ENCODE measurements around the gene SETDB1. TPM values are rescaled to one million over a fixed set of nuclear protein-coding genes. Genes with fewer than 3 reads are reported as not detected.
"Not testable (repeated sequence)": the region's sequence is repeated elsewhere in the genome, so short reads cannot be mapped to it uniquely, and the experiment has no call there.

SETDB1 gene
- total RNA-seq, 1 donor from 2014 or later, result 16.2 TPM

- ATAC-seq (no peak), DNase-seq (ENCODE audit: missing footprints) (no peak)
- intact Hi-C loops (cut with DNase I), result loop anchor here (5.0 to 10.0 kb wide), 3 partner anchors 47 to 90 kb away; partner anchors contain the start of genes ARNT and CERS2
Observed at GRCh38 chr1:150925080-150925479, 1.1 kb upstream of the SETDB1 start.

- intact Hi-C loops (cut with DNase I), result loop anchor here (5.0 to 10.0 kb wide), 3 partner anchors 45 to 93 kb away; partner anchors contain the start of genes ARNT and CERS2
- DNase-seq (ENCODE audit: missing footprints) (no peak), ATAC-seq (no peak)
Observed at GRCh38 chr1:150927624-150928023, 1.5 kb downstream of the SETDB1 start.

DNA sequence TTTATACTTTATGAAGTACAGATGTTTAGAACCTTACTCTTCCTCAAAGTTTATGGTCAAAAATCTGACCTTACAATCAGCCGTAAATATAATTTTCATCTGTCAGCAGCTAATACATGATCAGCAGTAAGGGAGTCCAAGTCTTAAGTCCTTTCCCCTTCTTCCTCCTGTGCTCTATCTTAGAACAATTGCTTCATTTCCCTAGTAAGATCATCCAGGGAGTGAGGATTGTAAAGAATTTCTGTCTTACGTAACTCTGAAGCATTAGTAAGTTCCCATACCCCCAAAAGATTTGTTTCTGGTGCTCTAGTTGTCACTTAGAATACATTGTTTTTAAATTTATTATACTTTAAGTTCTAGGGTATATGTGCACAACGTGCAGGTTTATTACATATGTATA, 2.1 kb downstream of the SETDB1 start:
- DNase-seq (ENCODE audit: missing footprints), result no peak
- intact Hi-C loops (cut with DNase I), result loop anchor here (5.0 to 10.0 kb wide), 3 partner anchors 44 to 93 kb away; partner anchors contain the start of genes ARNT and CERS2
- no peak for ATAC-seq

GRCh38 chr1:150928775-150929174, 2.6 kb downstream of the SETDB1 start:
- intact Hi-C loops (cut with DNase I), result loop anchor here (5.0 to 10.0 kb wide), 3 partner anchors 44 to 94 kb away; partner anchors contain the start of genes ARNT and CERS2
- ATAC-seq; DNase-seq (ENCODE audit: missing footprints): not testable (repeated sequence)

GRCh38 chr1:150931773-150932172, 5.6 kb downstream of the SETDB1 start:
- ATAC-seq (no peak), DNase-seq (ENCODE audit: missing footprints) (no peak)
- intact Hi-C loops (cut with DNase I), result no loop called here

- DNase-seq (ENCODE audit: missing footprints), result no peak
- ATAC-seq, result no peak
- intact Hi-C loops (cut with DNase I), result no loop called here
Observed at GRCh38 chr1:150944856-150945255, 18.7 kb downstream of the SETDB1 start.

- intact Hi-C loops (cut with DNase I), result no loop called here
- ATAC-seq (no peak), DNase-seq (ENCODE audit: missing footprints) (no peak)
Observed at GRCh38 chr1:150954708-150955107, 28.5 kb downstream of the SETDB1 start.

DNA sequence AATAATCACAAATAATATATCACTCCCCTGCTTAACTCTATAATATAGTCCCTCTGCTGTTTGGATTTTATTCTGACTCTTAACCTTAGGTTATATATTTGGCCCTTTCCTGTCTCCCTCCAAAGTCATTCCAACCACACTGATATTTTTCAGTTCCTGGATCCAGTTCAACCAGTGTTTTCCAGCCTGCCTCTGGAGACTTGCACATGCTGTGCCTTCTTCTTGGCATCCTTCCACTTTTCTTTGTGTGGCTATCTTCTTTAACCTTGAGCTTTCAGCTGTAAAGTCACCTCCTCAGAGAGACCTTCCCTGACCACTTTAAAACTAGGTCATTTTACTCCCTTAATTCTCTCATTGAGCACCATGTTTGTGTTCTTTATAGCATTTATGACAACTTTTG, 29.1 kb downstream of the SETDB1 start:
- no peak for DNase-seq (ENCODE audit: missing footprints)
- intact Hi-C loops (cut with DNase I), result no loop called here
- ATAC-seq, result no peak

GRCh38 chr1:150957666-150958065, 31.5 kb downstream of the SETDB1 start:
- no peak for ATAC-seq
- no peak for DNase-seq (ENCODE audit: missing footprints)
- intact Hi-C loops (cut with DNase I), result no loop called here

DNA sequence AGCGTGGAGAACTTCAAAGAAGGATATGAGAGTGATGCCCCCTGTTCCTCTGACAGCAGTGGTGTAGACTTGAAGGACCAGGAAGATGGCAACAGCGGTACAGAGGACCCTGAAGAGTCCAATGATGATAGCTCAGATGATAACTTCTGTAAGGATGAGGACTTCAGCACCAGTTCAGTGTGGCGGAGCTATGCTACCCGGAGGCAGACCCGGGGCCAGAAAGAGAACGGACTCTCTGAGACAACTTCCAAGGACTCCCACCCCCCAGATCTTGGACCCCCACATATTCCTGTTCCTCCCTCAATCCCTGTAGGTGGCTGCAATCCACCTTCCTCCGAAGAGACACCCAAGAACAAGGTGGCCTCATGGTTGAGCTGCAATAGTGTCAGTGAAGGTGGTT, 34.5 kb downstream of the SETDB1 start:
- no peak for DNase-seq (ENCODE audit: missing footprints)
- intact Hi-C loops (cut with DNase I), result no loop called here
- ATAC-seq, result no peak

DNA sequence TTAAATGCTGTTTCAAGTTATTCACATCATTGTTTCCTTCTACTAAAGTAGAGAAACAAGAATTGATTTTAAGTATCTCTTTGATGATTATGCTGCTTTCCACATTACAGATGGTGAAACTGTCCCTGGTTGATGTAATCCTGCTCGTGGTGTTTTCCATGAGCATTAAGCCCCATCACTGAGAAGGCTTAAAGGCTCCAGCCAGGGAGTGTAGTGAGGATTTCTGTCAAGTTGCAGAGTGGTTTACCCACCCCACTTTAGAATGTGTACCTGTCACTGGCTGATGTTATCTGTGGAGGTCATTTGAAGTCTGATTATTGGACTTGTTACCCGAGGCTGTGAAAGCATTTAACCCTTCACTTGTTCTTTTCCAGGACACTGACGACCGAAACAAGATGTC, 35.6 kb downstream of the SETDB1 start:
- intact Hi-C loops (cut with DNase I), result no loop called here
- ATAC-seq (no peak), DNase-seq (ENCODE audit: missing footprints) (no peak)

DNA sequence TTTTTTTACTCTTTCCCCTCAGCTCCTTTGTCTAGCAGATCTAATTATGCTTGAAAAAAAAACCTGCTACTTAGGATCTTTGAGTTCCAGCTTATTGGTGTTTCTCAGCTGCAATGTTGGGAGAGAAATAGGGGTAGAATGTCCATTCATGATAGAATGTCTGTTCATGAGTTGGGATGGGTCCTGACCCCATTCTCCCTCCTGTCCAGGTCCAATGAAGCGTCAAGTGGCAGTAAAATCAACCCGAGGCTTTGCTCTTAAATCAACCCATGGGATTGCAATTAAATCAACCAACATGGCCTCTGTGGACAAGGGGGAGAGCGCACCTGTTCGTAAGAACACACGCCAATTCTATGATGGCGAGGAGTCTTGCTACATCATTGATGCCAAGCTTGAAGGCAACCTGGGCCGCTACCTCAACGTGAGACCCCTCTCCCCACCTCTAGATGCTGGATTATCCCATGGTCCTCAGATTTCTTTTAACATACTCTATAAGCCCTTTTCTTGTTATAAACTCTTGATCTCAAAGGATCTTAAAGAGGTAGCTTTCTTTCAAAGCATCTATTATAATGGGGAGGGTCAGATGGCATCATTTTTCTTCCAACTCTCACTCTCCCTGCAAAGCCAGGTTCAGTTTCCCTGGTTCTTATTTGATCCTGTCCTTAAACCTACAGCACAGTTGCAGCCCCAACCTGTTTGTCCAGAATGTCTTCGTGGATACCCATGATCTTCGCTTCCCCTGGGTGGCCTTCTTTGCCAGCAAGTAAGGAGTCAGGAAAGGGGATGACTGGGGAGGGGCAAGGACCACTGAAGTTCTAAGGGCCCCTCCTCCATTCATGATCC, 37.4 kb downstream of the SETDB1 start:
- intact Hi-C loops (cut with DNase I), result no loop called here
- DNase-seq (ENCODE audit: missing footprints) (no peak), ATAC-seq (no peak)

DNA sequence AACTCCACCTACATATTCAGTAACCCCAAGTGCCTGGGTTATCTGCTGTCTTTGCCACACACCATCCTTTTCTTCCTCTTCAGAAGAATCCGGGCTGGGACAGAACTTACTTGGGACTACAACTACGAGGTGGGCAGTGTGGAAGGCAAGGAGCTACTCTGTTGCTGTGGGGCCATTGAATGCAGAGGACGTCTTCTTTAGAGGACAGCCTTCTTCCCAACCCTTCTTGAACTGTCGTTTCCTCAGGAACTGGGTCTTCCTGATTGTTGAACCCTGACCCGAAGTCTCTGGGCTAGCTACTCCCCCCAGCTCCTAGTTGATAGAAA, 38.0 kb downstream of the SETDB1 start:
- ATAC-seq (no peak), DNase-seq (ENCODE audit: missing footprints) (no peak)

GRCh38 chr1:150965605-150966004, 39.4 kb downstream of the SETDB1 start:
- ATAC-seq (no peak), DNase-seq (ENCODE audit: missing footprints) (no peak)

More for the DNA sequence above, 38.0 kb downstream of the SETDB1 start:
- intact Hi-C loops (cut with DNase I), result no loop called here

GRCh38 chr1:150966011-150966410, 39.8 kb downstream of the SETDB1 start:
- DNase-seq (ENCODE audit: missing footprints), result no peak
- intact Hi-C loops (cut with DNase I), result no loop called here
- no peak for ATAC-seq

More at GRCh38 chr1:150965605-150966004, 39.4 kb downstream of the SETDB1 start:
- intact Hi-C loops (cut with DNase I), result no loop called here

GRCh38 chr1:150967936-150968335, 41.8 kb downstream of the SETDB1 start:
- ATAC-seq, result no peak
- no peak for DNase-seq (ENCODE audit: missing footprints)
- intact Hi-C loops (cut with DNase I), result no loop called here

DNA sequence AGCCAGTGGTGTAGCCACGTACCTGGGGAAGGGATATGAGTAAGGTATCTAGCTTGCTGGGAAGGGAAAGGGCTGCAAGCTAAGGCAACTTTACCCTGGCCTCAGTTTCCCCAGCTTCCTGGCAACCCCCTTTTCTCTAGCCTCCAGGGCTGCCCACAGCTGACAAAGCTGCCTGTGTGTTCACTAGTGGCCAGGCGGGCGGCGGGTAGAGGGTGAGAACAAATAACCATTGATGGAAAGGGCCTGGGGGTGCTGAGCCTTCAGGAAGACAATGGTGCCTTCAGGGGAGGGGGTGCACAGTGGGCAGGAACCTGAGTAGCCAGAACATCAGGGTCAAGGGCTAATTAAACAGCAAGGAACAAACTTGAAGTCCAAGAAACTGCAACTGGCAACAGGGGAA, 42.3 kb downstream of the SETDB1 start:
- DNase-seq (ENCODE audit: missing footprints), result no peak
- intact Hi-C loops (cut with DNase I), result no loop called here
- no peak for ATAC-seq

DNA sequence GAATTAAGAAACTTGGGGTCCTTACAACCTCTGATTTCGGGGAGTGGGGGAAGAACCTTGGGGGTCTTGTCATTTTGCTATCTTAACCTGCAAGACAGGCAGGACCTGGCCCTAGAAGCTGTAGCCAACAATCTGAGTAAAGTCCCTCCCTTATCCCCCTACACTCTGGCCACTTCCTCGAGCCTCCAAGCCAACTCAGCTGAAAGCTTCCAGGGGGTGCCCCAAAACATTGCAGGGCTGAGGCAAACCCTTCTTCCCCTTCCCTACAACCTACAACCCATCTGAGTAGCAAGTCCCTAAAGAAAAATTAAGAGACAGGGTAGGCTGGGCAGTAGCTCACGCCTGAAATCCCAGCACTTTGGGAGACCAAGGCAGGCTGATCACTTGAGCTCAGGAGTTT, 43.5 kb downstream of the SETDB1 start:
- intact Hi-C loops (cut with DNase I), result loop anchor here (5.0 kb wide), 2 partner anchors 42 to 92 kb away; partner anchors contain the start of genes ARNT and SETDB1
- ATAC-seq, result no peak
- no peak for DNase-seq (ENCODE audit: missing footprints)

GRCh38 chr1:150970808-150971582, 44.8 kb downstream of the SETDB1 start:
- peak; percentile 91 for DNase-seq (ENCODE audit: missing footprints)
- intact Hi-C loops (cut with DNase I), result loop anchor here (5.0 kb wide), 2 partner anchors 44 to 94 kb away; partner anchors contain the start of genes ARNT and SETDB1
- peak; percentile 85 for ATAC-seq
